KMS-11 (cell line): Measurements from ENCODE around the gene APC.

Experiments used
- H2AFZ ChIP-seq: fragments of 200-600 bp; sonication (generic); 2 replicates; pipeline ENCODE4 v1.6.1; 2016; ENCODE audit warnings: antibody characterized with exemption, mixed run types, low read depth
- H3K27ac ChIP-seq: fragments of 200-600 bp; sonication (generic); 2 replicates; pipeline ENCODE4 v1.6.1; 2016; ENCODE audit warnings: mild to moderate bottlenecking, mixed run types
- H3K27me3 ChIP-seq: fragments of 200-600 bp; sonication (generic); 2 replicates; pipeline ENCODE4 v1.6.1; 2017; ENCODE audit warnings: mild to moderate bottlenecking, low read depth, mixed run types, moderate library complexity; ENCODE audit not compliant: insufficient read depth
- H3K36me3 ChIP-seq: fragments of 200-600 bp; sonication (generic); 2 replicates; pipeline ENCODE4 v1.6.1; 2017; ENCODE audit warnings: mild to moderate bottlenecking, mixed run types; ENCODE audit not compliant: insufficient read depth
- H3K4me1 ChIP-seq: fragments of 200-600 bp; sonication (generic); 2 replicates; pipeline ENCODE4 v1.6.1; 2016; ENCODE audit warnings: mild to moderate bottlenecking, low read depth, mixed run types; ENCODE audit not compliant: poor library complexity, severe bottlenecking
- H3K4me2 ChIP-seq: fragments of 200-600 bp; sonication (generic); 2 replicates; pipeline ENCODE4 v1.7.0; 2016; ENCODE audit warnings: mild to moderate bottlenecking, mixed run types
- H3K4me3 ChIP-seq: fragments of 200-600 bp; sonication (generic); IDR thresholded peaks from 2 replicates; pipeline ENCODE4 v1.6.1; 2017; ENCODE audit warnings: low read depth, low read length, mixed read lengths; ENCODE audit not compliant: insufficient read depth
- H3K79me2 ChIP-seq: fragments of 200-600 bp; sonication (generic); 2 replicates; pipeline ENCODE4 v1.6.1; 2016; ENCODE audit warnings: low read depth, mixed run types; ENCODE audit not compliant: insufficient read depth
- H3K9ac ChIP-seq: fragments of 200-600 bp; sonication (generic); 2 replicates; pipeline ENCODE4 v1.6.1; 2016; ENCODE audit warnings: mild to moderate bottlenecking, mixed run types
- H4K20me1 ChIP-seq: fragments of 200-600 bp; sonication (generic); 2 replicates; pipeline ENCODE4 v1.6.1; 2016; ENCODE audit warnings: mild to moderate bottlenecking, mixed run types; ENCODE audit not compliant: insufficient read depth
- TF ChIP-seq, protein P1 (sequence below): fragments of 200-600 bp; sonication (generic); conservative IDR thresholded peaks from 2 replicates; pipeline ENCODE4 v1.6.1; 2017; ENCODE audit warnings: low read depth, mild to moderate bottlenecking, antibody characterized with exemption, low read length, moderate library complexity, mixed read lengths

The APC gene

DNA sequence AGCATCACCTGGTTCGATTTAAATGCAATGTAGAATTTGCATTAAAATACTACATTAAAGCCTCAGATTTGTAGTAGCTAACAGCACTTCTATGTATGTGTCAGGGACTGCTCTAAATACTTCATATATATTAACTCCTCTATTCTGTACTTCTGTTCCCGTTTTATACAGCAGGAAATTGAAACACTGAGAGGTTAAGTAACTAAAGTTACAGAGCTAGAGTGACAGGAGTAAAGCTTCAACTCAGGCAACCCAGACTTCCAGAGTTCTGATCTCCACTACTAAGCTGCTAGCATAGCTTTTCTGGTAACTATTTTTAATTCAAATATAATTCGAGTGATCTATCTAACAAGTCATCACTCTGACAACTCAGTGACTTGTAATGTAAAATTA lies 619 bp upstream of the APC start:
- no peak overlapping the region for H3K4me3 ChIP-seq
- H2AFZ ChIP-seq, result no peak overlapping the region
- no peak overlapping the region for H3K4me2 ChIP-seq
- H3K4me1 ChIP-seq, result no peaks in the 10 kb centered on the region
- H4K20me1 ChIP-seq, result no peaks in the 10 kb centered on the region
- no peaks in the 10 kb centered on the region for H3K27me3 ChIP-seq
- H3K9ac ChIP-seq, result no peak overlapping the region
- H3K79me2 ChIP-seq, result no peaks in the 10 kb centered on the region
- TF ChIP-seq, protein P1, sequence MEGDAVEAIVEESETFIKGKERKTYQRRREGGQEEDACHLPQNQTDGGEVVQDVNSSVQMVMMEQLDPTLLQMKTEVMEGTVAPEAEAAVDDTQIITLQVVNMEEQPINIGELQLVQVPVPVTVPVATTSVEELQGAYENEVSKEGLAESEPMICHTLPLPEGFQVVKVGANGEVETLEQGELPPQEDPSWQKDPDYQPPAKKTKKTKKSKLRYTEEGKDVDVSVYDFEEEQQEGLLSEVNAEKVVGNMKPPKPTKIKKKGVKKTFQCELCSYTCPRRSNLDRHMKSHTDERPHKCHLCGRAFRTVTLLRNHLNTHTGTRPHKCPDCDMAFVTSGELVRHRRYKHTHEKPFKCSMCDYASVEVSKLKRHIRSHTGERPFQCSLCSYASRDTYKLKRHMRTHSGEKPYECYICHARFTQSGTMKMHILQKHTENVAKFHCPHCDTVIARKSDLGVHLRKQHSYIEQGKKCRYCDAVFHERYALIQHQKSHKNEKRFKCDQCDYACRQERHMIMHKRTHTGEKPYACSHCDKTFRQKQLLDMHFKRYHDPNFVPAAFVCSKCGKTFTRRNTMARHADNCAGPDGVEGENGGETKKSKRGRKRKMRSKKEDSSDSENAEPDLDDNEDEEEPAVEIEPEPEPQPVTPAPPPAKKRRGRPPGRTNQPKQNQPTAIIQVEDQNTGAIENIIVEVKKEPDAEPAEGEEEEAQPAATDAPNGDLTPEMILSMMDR, result no peak
- H3K27ac ChIP-seq, result no peak overlapping the region
- no peaks in the 10 kb centered on the region for H3K36me3 ChIP-seq

DNA sequence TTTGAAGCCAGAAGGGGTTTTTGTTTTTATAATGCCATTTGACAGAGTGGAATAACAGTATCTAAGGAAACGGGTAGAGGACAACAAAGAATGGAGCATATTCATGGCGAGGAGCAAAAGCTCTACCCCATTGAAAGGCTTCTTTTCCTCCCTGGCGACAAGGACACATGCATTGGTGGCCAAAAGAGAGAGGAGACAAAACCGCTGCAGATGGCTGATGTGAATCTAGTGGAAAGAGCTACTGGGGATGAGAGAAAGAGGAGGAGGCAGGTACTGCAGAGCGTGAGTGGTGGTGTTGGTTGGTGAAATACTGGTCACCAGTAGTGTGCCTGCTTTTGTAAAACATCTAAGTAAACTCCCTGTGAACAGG lies 491 bp downstream of the APC start:
- Histone ChIP-seq H3K4me1 (no peaks in the 10 kb centered on the region), H3K4me2 (no peak overlapping the region), H3K36me3 (no peaks in the 10 kb centered on the region), H3K9ac (no peak overlapping the region), H3K27me3 (no peaks in the 10 kb centered on the region), H3K27ac (no peak overlapping the region), H3K4me3 (no peak overlapping the region), H3K79me2 (no peaks in the 10 kb centered on the region), H2AFZ (no peak overlapping the region), H4K20me1 (no peaks in the 10 kb centered on the region)
- TF ChIP-seq, protein P1, result no peak

DNA sequence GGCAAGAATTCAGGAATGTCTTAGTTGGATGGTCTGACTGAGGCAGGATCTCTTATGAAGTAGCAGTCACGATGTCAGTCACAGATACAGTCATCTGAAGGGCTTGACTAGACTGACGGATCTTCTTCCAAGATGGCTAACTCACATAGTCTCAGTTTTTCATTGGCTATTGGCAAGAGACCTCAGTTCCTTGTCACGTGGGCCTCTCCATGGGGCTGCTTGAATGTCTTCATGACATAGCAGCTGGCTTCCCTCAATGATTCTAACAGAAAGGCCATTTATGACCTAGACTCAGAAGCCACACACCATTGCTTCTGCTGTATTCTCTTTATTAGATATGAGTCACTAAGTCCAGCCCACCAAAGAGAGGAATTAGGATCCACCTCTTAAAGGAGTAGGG lies 4.7 kb downstream of the APC start:
- Histone ChIP-seq H4K20me1 (no peaks in the 10 kb centered on the region), H3K4me3 (no peak overlapping the region), H3K36me3 (no peaks in the 10 kb centered on the region), H3K27ac (no peak overlapping the region), H3K79me2 (no peaks in the 10 kb centered on the region), H3K27me3 (no peaks in the 10 kb centered on the region), H2AFZ (no peak overlapping the region), H3K4me2 (no peak overlapping the region), H3K9ac (no peak overlapping the region), H3K4me1 (no peaks in the 10 kb centered on the region)
- TF ChIP-seq, protein P1, result no peak

DNA sequence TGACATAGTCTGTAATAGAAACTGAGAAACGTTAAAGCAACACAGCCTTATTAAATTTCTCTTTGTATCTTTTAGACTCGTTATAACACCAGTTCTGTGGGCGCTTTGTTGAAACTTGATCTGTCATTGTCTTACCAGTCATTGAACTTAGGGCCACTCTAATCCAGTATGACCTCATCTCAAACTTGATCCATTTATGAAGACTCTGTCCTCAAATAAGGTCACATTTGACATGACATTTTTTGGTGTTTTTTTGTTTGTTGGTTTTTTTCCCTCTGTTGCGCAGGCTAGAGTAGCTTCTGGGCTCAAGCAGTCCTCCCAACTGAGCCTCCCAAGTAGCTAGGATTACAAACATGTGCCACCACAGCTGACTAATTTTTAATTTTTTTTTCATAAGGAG lies 5.9 kb downstream of the APC start:
- no peaks in the 10 kb centered on the region for H3K36me3 ChIP-seq
- no peaks in the 10 kb centered on the region for H3K27me3 ChIP-seq
- H3K9ac ChIP-seq, result no peak overlapping the region
- TF ChIP-seq, protein P1, result no peak
- H3K4me2 ChIP-seq, result no peak overlapping the region
- no peak overlapping the region for H3K27ac ChIP-seq
- no peaks in the 10 kb centered on the region for H3K4me1 ChIP-seq
- H3K4me3 ChIP-seq, result no peak overlapping the region
- H3K79me2 ChIP-seq, result no peaks in the 10 kb centered on the region
- no peaks in the 10 kb centered on the region for H4K20me1 ChIP-seq
- H2AFZ ChIP-seq, result no peak overlapping the region

DNA sequence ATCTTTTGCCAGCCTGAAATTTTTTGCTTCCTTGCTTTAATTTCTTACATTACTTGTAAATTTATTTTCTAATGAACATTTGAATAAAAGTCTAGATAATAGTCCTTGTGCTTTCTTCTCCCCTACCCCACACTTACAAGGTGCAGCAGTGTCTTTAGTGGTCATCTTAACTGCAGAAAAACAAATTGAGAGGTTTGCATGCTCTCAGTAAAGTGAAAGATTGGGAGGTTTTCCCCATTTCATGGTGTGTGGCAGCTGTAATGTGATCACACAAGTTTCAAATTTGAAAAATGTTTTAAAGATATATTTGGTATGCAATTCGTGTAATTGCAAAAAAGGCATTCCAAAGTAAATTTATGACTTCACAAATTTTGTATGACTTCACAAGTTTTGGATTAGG lies 14.7 kb downstream of the APC start:
- no peaks in the 10 kb centered on the region for H3K79me2 ChIP-seq
- TF ChIP-seq, protein P1, result no peak
- no peak overlapping the region for H3K4me3 ChIP-seq
- no peaks in the 10 kb centered on the region for H4K20me1 ChIP-seq
- no peaks in the 10 kb centered on the region for H3K36me3 ChIP-seq
- H3K4me1 ChIP-seq, result peaks cover 22% of the 10 kb centered on the region
- no peak overlapping the region for H2AFZ ChIP-seq
- H3K4me2 ChIP-seq, result no peak overlapping the region
- H3K27ac ChIP-seq, result no peak overlapping the region
- no peaks in the 10 kb centered on the region for H3K27me3 ChIP-seq
- no peak overlapping the region for H3K9ac ChIP-seq
